ENCODE measurements around the gene TMEM135.

TMEM135 gene

DNA sequence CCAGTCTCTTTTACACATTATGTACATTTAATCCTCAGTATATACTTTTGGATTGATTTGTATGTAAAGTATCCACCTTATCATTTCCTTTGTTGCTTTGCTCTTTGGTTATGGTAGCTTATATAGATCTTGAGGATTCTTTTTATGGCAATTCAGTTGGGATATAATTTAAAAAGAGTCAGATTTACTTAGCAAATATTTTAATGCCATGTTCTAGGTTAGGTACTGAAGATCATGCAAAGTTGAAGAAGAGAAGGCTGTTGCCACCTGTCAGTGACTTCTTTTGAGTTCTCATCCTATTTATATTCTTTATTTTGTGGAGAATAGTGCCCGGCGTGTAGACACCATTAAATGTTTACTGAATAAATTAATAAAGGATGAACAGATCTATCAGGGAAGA lies 279.7 kb downstream of the TMEM135 start:
- ATAC-seq = no peak

DNA sequence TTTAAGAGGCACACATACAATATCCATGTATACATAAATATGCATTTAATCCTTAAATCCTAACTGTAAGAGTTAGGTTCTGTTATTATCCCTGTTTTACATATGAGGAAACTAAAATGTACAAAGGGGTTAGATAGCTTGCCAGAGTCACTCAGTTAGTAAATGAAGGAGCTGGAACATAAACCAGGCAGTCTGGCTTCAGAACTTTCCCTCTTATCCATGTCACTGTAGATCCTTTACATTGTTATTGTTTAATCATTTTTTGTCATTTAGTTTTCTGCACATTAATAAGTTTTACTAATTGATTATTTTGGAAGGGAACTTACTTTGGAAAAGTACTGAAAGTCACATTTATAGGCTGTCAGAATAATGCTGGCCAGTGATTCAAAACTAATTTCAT lies 282.4 kb downstream of the TMEM135 start:
- no peak for ATAC-seq

GRCh38 chr11:87322568-87322967 lies 284.8 kb downstream of the TMEM135 start:
- ATAC-seq = no peak

- ATAC-seq = no peak
Observed at GRCh38 chr11:87323899-87324298, 286.2 kb downstream of the TMEM135 start.

- ATAC-seq = no peak
Observed at GRCh38 chr11:87324817-87325489, 287.2 kb downstream of the TMEM135 start.

DNA sequence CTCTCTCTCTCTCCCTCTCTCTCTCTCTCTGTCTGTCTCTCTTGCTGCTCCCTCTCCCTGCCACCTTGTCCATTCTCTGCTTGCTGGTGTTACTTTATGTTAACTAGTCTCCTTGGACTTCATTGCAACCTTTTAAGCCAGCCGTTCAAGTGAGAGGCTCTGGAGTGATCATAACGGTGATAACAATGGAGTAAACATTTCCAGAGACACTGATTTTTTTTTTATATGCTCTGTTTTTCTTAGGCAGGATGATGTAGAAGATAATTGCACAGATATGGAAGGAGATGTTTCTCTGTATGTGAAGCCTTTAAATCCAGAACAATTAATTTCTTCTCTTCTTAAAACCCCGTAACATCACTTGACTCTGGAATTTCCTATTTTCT lies 287.7 kb downstream of the TMEM135 start:
- ATAC-seq = no peak

GRCh38 chr11:87326594-87326993 lies 288.9 kb downstream of the TMEM135 start:
- ATAC-seq = no peak

GRCh38 chr11:87329172-87329571 lies 291.4 kb downstream of the TMEM135 start:
- ATAC-seq = no peak

DNA sequence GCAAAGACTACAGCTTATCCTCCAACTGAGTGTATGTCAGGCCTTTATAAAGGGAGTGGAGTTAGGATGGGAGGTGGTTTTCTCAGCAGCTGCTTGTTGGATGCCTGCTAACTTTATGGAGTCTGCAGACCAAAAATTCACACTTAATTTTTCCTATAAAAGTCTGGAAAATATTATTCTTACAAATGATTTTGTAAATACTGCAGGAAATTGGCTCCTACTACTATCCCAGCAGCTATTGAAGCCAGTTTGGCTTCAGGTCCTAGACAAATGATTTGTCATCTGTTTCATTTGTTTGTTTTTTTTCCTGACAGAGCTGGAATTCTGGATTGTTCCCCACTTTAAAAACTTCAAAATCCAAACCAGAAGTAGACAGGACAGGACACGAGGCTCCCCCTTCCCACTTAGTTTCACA lies 292.5 kb downstream of the TMEM135 start:
- no peak for ATAC-seq

DNA sequence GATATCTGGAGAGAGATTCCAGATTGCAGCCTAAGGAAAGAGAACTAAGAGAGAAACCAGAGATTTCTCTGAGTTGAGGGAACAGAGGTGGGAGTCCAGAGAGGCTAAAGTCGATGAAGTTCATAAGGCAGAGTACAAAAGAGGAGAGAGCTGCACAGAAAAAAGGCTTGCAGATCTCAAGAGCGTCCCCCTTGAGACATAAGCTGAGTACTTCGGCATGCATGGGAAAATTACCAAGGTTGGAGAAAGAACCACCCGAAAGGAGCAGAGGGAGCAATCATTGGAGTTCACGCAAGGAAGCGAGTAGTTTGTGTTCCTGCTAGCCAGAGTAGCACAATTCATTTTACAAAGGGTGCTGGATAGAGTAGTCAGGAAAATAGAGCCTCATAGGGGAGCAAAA lies 293.5 kb downstream of the TMEM135 start:
- ATAC-seq = no peak

DNA sequence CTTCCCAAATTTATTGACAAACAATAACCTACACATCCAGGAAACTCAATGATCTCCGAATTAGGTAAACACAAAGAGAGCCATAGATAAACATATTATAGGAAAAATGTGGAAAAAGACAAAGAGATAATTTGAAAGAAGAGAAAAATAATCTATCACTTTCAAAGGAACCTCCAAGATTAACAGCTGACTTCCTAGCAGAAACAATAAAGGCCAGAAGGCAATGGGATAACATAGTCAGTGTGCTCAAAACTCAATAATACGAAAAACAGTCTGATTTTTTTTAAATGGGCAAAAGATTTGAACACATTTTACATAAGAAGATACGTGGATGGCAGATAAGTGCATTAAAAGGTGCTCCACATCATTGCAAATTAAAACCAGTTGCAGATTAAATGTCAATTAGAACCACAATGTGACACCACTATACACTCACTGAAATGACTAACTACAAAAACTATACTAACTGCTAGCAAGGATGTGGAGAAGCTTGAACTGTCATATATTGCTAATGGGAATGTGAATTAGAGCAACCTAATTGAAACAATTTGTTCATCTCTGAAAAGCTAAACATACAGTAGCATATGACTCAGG lies 300.4 kb downstream of the TMEM135 start:
- ATAC-seq = no peak

DNA sequence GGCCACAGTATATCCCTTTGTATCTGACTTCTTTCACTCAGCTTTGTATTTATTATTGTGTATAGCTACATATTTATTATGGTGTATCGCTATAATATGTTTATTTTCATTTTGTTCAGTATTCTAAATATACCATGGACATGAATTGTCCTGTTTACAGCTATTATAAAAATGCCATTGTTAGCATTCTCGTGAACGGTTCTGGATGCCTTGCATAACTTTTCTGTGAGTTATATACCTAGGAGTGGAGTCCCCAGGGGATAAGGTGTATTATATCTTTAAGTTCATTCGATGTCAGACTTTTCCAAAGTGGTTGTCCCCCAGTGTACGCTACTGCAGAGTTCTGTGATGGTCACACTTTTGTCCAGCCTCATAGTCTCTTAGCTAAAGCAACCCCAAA lies 301.7 kb downstream of the TMEM135 start:
- no peak for ATAC-seq

- ATAC-seq = no peak
Observed at GRCh38 chr11:87347441-87347840, 309.7 kb downstream of the TMEM135 start.

DNA sequence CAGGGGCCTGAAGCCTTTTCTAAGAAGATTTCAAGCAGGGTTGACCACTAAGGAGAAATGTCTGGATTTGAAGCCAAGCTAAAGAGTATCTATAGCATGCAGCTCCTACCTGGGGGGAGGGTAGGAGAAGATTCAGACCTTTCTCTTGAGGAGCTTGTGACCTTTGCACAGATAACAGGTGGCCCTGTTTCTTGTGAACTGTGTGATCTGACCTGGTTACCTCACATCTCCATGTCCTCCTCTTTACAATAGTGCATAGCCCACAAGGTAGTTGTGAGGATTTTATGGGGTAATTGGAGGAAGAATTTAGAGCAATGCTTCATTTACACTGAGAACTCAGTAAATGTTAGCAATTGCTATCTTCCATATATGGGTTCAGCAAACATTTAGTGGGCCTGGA lies 310.1 kb downstream of the TMEM135 start:
- ATAC-seq = no peak

DNA sequence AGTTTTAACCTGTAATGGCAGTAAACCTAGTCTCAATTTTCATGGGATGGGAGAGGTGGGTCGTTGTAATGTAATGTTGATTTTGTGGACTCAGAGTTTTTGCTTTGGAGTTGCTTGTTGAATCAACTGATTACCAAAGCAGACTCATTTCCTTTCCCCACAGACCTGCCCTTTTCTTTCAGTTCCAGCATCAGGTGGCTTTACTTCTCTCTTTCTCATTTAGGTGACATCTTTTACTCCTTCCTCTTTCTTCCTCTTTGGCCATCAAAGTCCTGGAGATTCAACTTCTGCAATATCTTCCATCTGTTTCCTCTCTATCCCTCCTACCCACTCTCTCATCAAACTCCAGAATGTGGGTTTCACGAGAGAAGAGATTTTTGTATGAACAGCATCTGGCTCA lies 313.9 kb downstream of the TMEM135 start:
- no peak for ATAC-seq

GRCh38 chr11:87352759-87353707 lies 315.3 kb downstream of the TMEM135 start:
- peak; percentile 80 to 85 for ATAC-seq

- ATAC-seq = no peak
Observed at GRCh38 chr11:87353771-87354345, 316.1 kb downstream of the TMEM135 start.

DNA sequence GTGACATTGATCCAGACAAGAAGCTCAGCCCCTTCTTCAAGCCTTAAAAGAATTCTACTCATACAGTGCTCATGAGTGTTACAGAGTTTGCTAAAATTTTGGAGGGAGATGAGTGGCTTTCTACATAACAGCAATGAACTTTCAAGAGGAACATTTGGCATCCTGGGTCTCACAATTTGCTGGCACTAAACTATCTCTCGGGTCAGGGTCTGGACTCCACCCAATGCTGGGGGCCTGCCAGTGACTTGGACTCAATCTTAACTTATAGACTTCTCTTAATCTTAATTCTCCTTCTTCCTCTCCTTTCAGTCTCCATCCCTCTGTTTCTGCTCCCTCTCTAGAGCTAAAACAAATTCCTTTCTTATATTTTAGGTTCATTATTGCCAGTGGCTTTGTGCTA lies 317.9 kb downstream of the TMEM135 start:
- ATAC-seq = no peak

- no peak for ATAC-seq
Observed at GRCh38 chr11:87356428-87356827, 318.7 kb downstream of the TMEM135 start.

DNA sequence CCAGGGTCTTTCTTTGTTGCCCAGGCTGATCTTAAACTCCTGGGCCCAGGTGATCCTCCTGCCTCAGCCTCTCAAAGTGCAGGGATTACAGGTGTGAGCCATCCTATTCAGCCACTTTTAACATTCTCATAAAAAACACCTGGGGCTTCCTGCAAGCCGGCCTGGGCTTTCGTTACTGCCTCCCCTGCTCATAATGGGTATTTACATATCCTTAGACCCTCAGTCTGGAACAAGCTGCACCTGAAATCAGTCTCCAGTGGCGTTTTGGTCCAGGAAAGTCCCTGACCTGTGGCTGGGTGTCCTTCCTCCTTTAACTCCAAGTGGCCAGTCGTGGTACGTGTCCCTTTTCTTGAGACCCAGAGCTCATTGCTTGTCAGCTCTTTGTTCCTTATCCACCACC lies 320.7 kb downstream of the TMEM135 start:
- no peak for ATAC-seq

DNA sequence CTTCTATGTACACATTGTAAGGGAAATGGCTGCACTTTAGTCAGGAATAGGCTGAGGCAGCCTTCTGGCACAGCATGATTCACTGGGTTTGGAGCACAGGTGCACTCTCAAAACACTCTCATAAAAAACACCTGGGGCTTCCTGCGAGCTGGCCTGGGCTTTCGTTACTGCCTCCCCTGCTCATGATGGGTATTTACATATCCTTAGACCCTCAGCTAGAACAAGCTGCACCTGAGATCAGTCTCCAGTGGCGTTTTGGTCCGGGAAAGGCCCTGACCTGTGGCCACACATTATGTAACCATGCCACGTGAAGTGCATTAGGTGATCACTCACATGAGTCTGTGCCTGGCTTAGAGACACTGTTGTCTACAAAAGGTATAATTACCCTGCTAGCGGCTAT lies 321.7 kb downstream of the TMEM135 start:
- ATAC-seq = no peak

DNA sequence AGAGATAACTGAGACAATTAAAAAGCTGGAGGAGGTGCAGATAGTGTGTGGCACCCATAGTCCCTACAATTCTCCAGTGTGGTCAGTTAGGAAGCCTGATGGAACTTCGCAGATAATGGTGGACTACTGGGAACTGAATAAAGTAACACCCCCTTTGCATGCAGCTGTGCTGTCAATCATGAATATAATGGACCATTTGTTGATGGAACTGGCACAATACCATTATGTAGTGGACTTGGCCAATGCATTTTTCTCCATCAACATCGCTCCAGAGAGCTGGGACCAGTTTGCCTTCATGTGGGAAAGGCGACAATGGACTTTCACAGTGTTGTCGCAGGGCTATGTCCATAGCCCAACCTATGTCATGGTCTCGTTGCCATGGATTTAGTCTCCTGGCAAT lies 324.2 kb downstream of the TMEM135 start:
- no peak for ATAC-seq

GRCh38 chr11:87366346-87366745 lies 328.6 kb downstream of the TMEM135 start:
- ATAC-seq = no peak
